GOT3 (cell line): ENCODE data around the gene NCS1.

ENCODE experiments used
- DNase-seq: peaks from one replicate; lab custom pipeline; 2025; ENCODE audit warnings: mixed read lengths; lab: John Stamatoyannopoulos, UW

The NCS1 gene

DNA sequence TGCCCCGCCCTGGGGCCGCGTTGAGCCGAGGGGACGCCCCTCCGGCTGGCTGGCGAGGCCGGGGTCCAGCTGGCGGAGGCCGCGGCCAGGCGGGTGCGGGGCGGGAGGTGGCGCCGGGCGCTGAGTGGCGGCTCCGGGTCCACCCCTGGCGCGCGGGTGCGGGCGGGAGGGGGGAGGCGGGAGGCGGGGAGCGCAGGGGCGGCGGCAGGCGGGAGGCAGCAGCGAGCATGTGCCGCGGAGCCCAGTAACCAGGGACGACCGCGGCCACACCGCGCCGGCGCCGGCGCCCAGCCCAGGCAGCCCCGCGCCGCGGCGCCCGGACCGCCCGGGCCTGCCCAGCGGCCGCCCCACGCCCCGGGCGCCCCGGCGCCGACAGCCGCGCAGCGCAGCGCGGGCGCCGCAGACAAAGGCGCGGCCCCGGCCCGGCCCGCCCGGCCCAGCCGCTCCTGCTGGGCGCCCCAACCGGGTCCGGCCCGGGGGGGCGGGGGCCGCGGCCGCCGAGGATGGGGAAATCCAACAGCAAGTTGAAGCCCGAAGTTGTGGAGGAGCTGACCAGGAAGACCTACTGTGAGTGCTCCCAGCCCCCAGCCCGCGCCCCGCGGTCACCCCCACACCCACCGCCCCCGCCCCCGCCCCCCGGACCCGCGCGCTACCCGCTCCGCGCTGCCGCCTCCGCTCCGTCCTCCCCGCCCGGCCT is at the start of gene NCS1:
TSS of gene NCS1 (plus strand) at position 244 of the 697 bp plus-strand sequence. CDS start at position 504, 260 bp downstream.
- DNase-seq = no peak

DNA sequence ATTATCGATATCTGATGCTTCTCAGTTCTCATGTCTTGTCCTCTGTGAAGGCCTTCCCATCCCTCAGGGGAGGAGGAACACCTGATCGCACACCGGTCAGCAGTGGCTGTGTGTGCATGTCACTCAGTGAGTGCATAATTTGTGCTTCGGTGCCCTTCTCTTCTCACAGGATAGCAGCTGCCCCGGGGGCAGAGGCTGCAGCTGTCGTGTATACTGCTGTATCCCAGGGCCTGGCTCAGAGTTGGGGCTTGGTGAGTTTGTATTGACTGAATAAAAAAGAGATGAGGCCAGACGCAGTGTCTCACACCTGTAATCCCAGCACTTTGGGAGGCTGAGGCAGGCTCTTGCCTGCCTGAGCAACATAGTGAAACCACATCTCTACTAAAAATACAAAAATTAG is 49.7 kb upstream of the NCS1 start:
- no peak for DNase-seq

- no peak for DNase-seq
These were observed 47.9 kb upstream of the NCS1 start for GRCh38 chr9:130124085-130124860.

- no peak for DNase-seq
These were observed 45.3 kb upstream of the NCS1 start for GRCh38 chr9:130126721-130127433.

DNA sequence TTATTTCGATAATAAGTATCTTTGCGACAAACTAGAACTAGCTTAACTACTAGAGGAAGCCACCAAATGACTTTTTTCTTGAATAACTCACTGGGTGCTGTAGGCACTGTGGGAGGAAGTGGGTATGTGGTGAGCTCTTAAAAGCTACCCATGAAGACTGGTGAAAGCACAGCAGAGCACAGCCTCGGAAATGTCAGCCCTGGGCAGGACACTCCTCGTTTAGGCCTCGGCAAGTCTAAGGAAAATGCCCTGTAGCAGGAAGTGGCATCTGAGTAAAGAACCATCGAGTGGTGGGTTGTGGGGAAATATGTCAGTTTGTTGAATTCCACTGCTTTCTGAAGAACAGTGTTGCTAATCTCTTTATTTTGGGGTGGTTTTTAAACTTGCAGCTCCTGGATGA is 44.0 kb upstream of the NCS1 start:
- no peak for DNase-seq

GRCh38 chr9:130128733-130129431 is 43.3 kb upstream of the NCS1 start:
- DNase-seq = no peak

DNA sequence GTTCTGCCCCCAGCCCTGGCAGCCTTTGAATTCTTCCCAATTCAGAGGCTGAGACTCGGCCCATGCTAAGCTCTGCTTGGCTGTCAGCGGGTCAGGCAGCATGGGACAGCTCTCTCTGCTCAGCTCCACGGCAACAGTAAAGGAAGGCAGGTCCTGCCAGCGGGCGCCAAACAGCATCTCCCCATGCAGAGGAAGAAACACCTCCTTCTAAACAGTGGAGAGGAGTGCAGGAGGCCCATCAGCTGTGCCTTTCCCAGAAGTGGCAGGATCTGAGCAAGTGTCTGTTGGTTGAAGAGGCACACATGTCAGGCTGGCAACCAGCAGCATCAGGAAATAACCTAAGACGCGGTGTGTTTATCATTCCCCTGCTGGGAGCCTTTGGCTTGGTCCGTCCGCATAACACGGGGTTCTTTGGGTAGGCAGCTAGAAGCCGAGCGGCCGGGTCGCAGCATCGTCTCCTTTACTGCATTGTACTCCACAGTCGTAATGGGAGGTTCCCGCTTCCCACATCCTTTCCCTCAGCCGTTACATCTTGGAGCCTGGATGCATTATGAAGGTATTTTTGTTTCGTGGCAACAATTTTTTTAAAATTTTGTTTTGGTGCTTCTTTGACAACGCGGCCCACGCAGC is 42.7 kb upstream of the NCS1 start:
- DNase-seq = no peak

GRCh38 chr9:130132746-130133145 is 39.5 kb upstream of the NCS1 start:
- DNase-seq = no peak

DNA sequence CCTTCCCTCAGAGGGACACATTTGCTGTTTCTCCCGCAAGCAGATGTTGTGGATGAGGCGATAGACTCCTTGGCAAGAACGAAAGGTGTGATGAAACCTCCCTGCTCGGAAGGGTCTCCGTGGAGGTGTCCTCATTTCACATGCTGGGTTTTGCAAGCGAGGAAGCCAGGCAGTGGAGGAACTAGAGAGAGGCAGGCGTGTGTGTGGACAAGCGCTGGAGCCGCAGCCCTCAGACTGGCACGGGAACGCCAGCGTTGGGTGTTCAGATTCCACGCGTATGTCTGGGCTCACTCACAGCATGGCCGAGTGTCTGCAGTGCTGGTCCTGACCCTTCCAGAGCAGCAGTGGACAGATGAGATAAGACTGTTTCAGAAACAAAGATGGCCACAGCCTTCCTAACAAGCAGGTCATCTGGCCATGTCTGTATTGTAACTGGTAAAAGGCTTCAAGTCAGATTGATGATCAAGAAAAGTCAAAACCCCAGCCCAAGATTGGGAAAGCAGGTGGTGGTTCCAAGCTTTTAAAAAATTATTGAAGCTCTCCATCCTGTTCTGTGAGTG is 35.0 kb upstream of the NCS1 start:
- DNase-seq = no peak

DNA sequence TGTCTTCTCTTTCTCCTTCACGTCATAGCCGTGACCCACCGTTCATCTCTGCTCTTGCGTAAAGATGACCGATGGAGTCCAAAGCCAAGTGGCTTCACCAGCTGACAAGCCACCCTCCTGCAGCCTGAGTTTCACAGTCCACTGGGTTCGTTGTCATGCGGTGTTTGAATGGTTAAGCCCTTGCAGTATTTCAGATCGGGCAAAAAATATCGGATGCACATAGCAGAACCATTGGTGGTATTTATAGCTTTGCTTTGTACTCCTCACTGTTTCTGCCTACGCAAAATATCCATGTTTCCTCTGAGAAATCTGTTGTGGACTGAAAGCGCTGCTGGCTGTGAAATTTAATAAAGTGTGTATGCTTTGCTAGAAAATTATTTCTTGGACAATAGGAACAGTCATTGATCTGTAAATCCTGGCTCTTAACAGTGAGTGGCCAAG is 34.5 kb upstream of the NCS1 start:
- DNase-seq = no peak

GRCh38 chr9:130138171-130138653 is 34.0 kb upstream of the NCS1 start:
- no peak for DNase-seq

DNA sequence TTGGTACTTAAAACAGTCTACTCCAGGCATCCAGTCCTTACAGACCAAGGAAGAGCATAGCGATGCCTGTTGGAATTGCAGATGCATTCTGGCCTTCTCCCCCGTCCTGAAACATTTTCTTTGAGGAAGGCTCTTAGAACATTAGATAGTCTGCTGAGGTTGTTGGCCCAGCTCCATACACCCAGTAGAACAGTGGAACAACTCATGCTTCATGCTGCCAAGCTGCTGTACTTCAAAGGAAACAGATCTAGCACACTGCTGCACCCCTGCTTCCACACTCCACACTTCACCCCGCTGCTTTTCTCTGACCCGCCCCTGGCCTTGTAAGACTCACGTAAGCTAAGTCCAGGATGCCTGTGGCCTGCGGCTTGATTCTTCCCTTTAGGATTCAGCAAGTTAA is 33.4 kb upstream of the NCS1 start:
- no peak for DNase-seq

- no peak for DNase-seq
These were observed 33.0 kb upstream of the NCS1 start for GRCh38 chr9:130139251-130139650.

- no peak for DNase-seq
These were observed 31.5 kb upstream of the NCS1 start for GRCh38 chr9:130140706-130141105.

GRCh38 chr9:130142056-130142455 is 30.1 kb upstream of the NCS1 start:
- DNase-seq = no peak

DNA sequence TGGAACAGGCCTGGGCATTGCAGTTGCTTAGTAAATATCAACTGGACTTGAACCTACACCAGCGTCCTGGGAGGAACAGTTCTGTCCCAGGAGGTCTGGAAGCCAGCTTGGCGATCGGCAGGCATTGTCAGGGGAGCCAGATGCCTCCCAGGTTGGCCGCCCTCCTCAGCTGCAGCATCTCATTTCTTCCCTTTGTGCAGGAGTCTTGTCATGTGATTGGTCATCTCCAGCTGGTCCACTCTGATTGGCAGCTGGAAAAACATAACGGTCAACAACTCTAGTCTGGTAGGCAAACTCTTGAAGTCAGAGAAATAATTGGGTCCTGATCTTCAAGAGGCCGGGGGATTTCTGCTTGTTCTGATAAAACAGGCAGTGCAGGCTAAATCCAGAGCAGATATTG is 29.6 kb upstream of the NCS1 start:
- DNase-seq = no peak

DNA sequence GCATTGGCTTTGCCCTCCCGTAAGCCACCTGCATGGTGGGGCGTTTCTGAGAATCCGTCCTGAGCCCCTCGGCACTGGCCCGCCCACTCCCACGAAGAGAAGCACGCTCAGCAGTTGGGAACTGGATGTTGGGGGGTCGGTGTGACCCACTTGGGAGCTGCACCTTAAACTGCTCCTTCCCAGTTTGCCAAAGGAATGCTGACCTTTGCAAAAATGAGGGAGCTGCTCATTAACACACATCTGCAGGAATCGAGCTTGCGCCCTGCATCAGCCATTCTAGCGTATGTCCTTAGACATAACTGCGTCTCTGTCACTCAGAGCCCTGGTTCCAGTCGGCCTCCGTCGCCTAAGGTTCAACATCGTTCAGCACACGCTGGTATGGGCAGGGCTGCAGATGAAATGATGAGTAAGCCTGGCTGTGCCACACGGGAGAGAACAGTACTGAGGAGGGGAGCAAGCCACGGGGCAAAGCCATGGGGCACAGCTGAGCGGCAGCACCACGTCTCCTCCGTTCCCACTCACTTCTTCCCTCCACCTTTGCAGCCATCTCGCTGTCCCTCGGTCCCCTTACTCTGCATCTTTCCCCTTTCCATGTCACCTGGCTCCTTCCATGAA is 28.8 kb upstream of the NCS1 start:
- DNase-seq = no peak

- no peak for DNase-seq
These were observed 28.2 kb upstream of the NCS1 start for GRCh38 chr9:130143958-130144366.

DNA sequence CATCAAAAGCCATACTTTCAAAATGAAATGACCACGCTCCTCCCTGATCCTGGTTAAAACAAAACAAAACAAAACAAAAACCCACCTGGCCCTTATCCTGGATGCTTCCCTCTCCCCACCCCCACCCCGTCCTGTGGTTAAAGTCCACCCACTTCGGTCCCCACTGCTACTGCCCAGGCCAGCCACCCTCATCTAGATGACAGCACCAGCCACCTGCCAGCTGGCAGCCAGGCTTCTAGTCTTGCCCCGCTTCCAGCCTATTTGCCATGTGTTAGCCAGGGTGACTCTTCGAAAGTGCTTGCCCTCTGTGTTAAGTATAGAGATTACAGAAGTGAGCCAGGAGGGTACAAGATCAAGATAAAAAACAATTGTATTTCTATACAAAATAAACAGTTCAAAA is 27.5 kb upstream of the NCS1 start:
- no peak for DNase-seq

DNA sequence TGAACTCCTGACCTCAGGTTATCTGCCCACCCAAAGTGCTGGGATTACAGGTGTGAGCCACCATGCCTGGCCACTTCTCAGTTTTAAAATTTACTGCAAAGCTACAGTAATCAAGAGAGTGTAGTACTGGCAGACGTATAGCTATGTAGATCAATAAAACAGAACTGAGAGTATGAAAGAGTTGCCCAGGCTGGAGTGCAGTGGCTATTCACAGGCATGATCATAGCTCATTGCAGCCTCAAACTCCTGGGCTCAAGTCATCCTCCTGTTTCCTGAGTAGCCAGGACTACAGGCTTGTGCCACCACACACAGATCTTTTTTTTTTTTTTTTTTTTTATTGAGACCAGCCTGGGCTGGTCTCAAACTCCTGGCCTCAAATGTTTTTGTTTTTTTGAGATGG is 26.5 kb upstream of the NCS1 start:
- DNase-seq = no peak

DNA sequence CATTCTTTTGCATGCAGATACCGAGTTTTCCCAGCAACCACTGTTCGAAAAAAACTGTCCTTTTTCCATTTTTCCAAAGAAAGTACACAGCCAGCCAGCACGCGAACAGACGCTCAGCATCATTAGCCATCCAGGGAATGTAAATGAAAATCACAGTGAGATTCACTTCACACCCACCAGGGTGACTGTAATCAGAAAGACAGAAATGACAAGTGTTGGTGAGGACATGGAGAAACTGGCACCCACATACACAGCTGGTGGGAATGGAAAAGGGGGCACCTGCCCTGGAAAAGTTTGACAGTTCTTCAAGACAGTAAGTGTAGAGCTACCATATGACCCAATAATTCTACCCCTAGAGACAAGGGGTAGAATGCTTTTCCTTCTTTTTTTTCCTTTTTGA is 25.0 kb upstream of the NCS1 start:
- DNase-seq = no peak
